Activated CD8-positive, alpha-beta memory T cell treated with anti-CD3 and anti-CD28 coated beads for 4 hours (primary cell): Measurements from ENCODE around the gene CYP2A6.

ENCODE experiments used
- DNase-seq, 2 donors: peaks; one replicate each; pipeline ENCODE4 v3.0.0-alpha.2; 2020; ENCODE audit warnings: low read depth in 2 of 2

CYP2A6 gene

DNA sequence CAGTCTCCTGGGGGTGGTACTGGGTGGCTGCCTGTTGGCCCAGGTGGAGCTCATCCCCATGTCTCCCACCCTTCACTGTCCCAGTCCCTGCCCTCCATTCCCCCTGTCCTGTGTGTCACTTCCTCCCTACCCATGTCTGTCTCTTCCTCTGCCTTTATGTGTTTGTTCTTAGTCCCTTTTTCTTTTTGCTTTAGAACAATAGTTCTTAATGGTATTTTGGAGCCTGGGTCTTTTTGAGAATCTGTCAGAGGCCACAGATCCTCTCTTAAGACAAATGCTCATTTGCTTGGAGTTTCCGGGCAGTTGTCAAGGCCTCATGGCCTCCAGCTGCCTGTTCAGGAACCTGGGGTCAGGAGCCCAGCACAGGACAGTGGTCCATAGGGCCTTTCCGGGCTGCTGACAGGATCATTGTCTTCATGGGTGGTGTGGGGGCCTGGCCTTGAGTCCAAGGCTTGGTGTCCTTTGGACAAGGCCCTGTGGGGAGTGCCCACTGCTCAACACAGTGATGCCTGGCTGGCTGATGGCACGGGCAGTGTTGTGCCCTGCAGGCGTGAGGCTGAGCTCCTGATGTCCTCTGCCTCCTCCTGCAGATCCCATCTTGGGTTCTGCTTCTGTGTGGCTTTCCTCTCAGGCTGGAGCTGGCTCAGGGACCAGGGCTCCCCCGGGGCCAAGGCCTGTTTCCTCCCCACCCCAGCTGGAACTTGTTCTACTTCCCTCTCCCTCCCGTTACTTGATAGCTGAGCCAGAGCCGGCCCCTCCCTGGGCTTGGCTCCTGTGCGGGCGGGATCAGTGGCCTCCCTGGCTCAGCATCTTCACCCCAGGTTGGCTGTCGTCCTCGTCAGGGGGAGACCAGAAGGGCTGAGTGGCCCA is 47.7 kb downstream of the CYP2A6 start:
- DNase-seq, result no peak

DNA sequence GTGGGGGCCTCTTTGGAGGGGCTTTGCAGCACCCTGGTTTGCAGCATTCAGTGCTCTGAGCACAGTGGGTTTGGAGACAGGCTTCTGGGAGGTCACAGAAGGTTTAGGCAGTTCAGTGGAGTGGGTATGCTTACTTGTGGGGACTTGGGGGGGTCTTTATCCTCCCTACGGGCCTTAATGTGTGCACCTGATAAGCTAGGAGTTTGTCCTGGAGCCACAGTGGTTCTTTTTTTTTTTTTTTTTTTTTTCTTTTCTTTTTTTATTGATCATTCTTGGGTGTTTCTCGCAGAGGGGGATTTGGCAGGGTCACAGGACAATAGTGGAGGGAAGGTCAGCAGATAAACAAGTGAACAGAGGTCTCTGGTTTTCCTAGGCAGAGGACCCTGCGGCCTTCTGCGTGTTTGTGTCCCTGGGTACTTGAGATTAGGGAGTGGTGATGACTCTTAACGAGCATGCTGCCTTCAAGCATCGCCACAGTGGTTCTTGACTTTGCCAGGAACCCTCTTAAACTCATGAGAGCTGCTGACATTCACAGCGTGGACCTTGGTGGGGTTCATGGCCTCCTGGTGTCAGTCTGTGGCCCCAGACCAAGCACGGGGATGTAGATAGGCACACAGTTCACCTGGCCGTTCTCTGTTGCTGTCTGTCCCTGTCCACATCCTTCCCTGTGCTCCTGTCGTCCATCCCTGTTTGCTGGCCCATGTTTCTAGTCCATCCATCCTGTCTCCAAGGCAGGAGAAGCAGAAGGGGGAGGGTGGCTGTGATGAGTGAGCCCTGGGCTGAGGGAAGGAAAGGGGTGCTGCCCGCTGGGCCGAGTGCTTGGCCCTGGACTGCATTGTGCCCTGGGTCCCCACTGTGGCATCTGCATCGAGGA is 48.6 kb downstream of the CYP2A6 start:
- DNase-seq, result no peak

DNA sequence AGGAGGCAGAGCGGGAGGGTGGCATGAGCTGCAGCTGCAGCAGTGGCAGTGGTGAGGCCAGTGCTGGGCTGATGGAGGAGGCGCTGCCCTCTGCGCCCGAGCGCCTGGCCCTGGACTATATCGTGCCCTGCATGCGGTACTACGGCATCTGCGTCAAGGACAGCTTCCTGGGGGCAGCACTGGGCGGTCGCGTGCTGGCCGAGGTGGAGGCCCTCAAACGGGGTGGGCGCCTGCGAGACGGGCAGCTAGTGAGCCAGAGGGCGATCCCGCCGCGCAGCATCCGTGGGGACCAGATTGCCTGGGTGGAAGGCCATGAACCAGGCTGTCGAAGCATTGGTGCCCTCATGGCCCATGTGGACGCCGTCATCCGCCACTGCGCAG is 49.3 kb downstream of the CYP2A6 start:
- DNase-seq, result no peak

DNA sequence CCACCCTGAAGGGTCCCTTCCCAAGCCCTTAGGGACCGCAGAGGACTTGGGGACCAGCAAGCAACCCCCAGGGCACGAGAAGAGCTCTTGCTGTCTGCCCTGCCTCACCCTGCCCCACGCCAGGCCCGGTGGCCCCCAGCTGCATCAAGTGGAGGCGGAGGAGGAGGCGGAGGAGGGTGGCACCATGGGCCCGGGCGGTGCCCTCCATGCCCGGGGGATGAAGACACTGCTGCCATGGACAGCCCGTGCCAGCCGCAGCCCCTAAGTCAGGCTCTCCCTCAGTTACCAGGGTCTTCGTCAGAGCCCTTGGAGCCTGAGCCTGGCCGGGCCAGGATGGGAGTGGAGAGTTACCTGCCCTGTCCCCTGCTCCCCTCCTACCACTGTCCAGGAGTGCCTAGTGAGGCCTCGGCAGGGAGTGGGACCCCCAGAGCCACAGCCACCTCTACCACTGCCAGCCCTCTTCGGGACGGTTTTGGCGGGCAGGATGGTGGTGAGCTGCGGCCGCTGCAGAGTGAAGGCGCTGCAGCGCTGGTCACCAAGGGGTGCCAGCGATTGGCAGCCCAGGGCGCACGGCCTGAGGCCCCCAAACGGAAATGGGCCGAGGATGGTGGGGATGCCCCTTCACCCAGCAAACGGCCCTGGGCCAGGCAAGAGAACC is 49.8 kb downstream of the CYP2A6 start:
- no peak for DNase-seq

DNA sequence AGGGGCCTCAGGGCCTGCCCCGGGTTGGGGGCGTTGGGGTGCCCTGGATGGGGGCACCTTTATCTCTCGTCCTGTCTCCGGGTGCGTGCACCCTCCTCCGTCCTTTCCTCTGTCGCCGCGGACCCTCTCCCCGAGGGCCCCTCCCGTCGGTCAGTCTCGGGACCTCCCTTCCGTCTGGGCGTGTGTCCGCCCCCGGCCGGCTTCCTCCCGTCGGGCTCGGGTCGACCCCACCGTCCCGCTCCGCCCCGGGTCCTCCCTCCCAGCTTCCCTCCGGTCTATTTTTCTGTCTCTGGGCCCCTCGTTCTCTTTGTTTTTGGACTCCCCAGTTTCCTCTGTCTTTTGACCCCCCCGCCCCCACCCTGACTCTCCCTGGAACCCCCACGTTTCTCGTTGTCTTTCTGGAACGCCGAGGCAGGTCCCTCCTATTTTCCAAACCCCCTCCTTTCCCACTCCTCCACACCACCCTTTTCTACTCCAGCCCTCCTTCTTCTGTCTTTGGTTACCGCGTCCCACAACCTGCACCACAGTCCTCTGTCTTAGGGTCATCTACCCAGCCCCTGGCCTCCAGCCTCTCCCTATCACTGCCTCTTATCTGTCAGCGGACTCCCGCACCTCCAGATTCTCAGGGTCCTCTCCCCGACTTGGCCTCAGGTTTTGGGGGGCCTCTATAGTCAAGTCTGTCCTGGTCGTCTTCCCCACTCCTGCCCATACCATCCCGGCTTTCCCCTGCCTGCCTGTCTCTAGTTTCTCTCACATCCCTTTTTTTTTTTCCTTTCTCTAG is 50.5 kb downstream of the CYP2A6 start:
- no peak for DNase-seq

DNA sequence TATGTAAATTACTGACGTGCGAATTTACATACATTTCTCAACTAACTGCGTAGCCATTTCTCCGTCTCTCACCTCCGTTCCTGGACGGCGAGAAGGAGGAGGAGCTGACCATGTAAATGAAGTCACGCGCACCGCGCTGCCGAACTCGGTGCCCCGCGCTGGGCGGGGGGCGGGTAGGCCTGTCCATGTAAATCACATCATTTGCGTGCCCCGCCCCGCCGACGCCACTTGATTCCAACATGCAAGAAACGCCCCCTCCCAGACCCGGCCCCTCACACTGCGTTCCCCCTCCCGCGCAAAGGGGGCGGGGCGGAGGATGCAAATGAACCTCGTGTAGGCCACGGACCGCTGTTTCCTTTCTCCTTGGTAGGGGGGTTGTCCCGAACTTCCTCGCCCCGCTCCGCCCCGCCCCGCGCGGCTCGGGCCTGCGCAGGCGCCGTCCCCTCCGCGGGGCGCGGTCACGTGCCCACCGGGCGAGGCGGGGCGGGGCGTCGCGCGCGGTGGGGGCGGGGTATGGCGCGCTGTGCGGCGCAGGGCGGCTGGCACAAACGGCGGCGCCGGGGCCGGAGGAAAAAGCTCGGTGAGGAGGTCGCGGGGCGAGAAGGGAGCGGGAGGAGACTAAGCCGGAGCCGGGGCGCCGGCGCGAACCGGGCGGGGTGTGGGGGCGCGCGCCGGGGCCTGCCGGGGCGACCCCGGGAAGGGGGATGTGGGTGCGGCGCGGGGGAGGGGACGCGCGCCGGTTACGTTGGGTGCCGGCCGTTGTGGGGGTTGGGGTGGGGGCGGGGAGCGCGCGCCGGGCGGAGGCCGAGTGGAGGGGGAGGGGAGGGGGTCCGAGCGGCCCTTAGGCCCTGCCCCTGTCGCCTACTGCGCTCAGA is 51.3 kb downstream of the CYP2A6 start, which contains the start of gene EGLN2:
Gene EGLN2 (plus strand): TSS at position 509 of the 875 bp plus-strand sequence. CDS start 1,382 bp downstream, outside the sequence.
- peak; percentile 100 for DNase-seq

DNA sequence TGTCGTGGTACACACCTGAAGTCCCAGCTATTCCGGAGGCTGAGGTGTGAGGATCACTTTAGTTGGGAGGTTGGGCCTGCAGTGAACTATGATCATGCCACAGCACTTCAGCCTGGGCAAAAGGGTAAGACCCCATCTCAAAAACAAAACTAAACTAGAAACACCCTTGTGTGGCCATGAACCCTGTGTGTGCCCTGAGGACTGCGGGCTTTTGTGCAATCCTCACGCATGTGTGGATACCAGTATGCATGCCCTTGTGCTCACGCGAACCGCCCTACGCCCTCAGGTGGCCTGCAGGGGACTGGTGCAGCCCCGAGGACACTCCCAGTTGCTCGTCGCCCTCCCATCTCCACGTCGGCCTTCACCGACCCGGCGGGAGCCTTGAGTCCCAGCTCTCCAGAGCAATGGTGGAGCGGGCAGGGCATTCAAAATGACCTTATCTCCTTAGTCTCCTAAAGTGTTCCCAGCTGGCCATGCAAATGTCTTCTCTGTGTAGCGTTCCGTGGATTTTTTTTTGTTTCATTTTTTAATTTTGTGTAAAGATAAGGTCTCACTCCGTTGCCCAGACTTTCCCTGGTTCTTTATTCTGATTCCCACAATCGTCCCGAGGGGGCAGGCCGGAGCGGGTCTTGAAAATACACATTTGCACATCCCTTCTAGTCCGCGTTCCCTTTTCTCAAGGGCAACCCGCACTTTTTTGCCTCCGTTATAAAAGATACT is 52.1 kb downstream of the CYP2A6 start:
- no peak for DNase-seq

DNA sequence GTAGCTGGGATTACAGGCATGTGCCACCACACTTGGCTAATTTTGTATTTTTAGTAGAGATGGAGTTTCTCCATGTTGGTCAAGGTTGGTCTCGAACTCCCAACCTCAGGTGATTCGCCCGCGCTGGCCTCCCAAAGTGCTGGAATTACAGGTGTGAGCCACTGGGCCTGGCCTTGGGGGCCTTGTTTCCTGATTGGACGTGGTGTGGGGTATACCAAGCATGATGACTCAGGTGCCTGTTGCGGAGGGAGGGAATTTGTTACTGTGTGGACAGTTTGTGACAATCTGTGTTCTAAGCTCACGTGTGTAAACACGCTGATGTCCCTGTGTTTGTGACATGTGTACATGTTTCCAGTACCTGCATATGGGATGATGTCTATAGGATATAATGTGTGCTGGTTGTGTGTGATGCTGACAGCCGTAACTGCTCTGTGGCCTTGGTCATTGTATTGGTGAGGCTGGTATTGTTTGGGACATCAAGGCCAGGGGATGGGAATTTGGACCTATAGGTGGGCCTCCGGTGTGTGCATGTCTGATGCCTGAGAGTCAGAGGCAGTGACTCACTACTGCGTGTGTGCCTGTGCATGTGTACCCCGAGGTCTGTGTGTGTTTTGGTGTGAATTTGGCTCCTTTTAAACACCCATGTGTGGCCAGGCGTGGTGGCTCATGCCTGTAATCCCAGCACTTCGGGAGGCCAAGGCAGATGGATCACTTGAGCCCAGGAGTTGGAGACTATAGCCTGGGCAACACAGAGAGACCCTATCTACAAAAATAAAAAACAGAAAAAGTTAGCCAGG is 52.9 kb downstream of the CYP2A6 start:
- no peak for DNase-seq
